Activated CD8-positive, alpha-beta T cell treated with anti-CD3 and anti-CD28 coated beads for 36 hours (primary cell): Measurements from ENCODE around the gene TXNDC15. TPM values are rescaled to one million over a fixed set of nuclear protein-coding genes. Genes with fewer than 3 reads are reported as not detected.
"Not testable (repeated sequence)": the region's sequence is repeated elsewhere in the genome, so short reads cannot be mapped to it uniquely, and the experiment has no call there.

Experiments
- ATAC-seq: fragments of 200-7000 bp; cut with Tn5 transposase; one replicate; pipeline ENCODE4 v1.10.0; 2021; ENCODE audit warnings: mild to moderate bottlenecking, moderate library complexity
- CTCF ChIA-PET: fragments of 350-600 bp; sonication (Branson Sonifier 250); formaldehyde crosslinking; loops from one replicate; lab custom pipeline; 2021; ENCODE audit warnings: antibody characterized with exemption; lab: Charles Lee
- POLR2A ChIA-PET: fragments of 350-600 bp; sonication (Branson Sonifier 250); formaldehyde crosslinking; loops from one replicate; lab custom pipeline; 2021; ENCODE audit warnings: antibody characterized with exemption; lab: Charles Lee
- DNase-seq: peaks from one replicate; pipeline ENCODE4 v3.0.0-alpha.2; 2020
- H3K27ac Mint-ChIP-seq: one replicate; pipeline ENCODE4 v1.8.0; 2021; ENCODE audit warnings: mild to moderate bottlenecking, mixed read lengths
- H3K27me3 Mint-ChIP-seq: one replicate; pipeline ENCODE4 v1.8.0; 2021; ENCODE audit warnings: mixed read lengths
- H3K36me3 Mint-ChIP-seq: one replicate; pipeline ENCODE4 v1.8.0; 2021; ENCODE audit warnings: low read depth, mixed read lengths
- H3K4me1 Mint-ChIP-seq: one replicate; pipeline ENCODE4 v1.8.0; 2021; ENCODE audit warnings: low read depth, mixed read lengths
- H3K4me3 Mint-ChIP-seq: one replicate; pipeline ENCODE4 v1.8.0; 2021; ENCODE audit warnings: mild to moderate bottlenecking, moderate library complexity, mixed read lengths
- H3K9me3 Mint-ChIP-seq: one replicate; pipeline ENCODE4 v1.8.0; 2021; ENCODE audit warnings: mixed read lengths
- CTCF ChIP-seq: fragments of 200-600 bp; IDR thresholded peaks from one replicate; pipeline ENCODE4 v1.8.0; 2022; ENCODE audit warnings: antibody characterized with exemption, mild to moderate bottlenecking
- intact Hi-C: fragments of 100-400 bp; cut with micrococcal nuclease; formaldehyde crosslinking; loops from one replicate; pipeline ENCODE4 v1.10.0; 2022
- total RNA-seq, 2 experiments: library from RNA; stranded (reverse); gene quantifications; one replicate each; pipeline ENCODE4 v1.2.3, GENCODE V29; 2021

TXNDC15 gene
- total RNA-seq, 2 experiments from 2014 or later, result 17.1 to 26.7 TPM

- peak overlapping the region; percentile 92 for H3K4me3 Mint-ChIP-seq
- H3K27ac Mint-ChIP-seq, result peak overlapping the region; percentile 99
- CTCF ChIA-PET, result interaction anchor here (0.7 to 6.5 kb wide), 24 partner anchors 8 to 601 kb away, joined by 3 to 53 read pairs (median 6); partner anchors contain the start of genes C5orf24, CAMLG, CDKN2AIPNL and SEC24A
- H3K9me3 Mint-ChIP-seq, result no peaks in the 10 kb centered on the region
- peak; percentile 95 for TF ChIP-seq CTCF
- peak; percentile 22 for ATAC-seq
- peaks cover 5% of the 10 kb centered on the region for H3K36me3 Mint-ChIP-seq
- H3K4me1 Mint-ChIP-seq, result peaks cover 20% of the 10 kb centered on the region
- intact Hi-C loops, result no loop called here
- H3K27me3 Mint-ChIP-seq, result no peaks in the 10 kb centered on the region
- DNase-seq, result peak; percentile 73
- POLR2A ChIA-PET, result interaction anchor here (0.6 to 3.4 kb wide), 25 partner anchors 10 to 679 kb away, joined by 3 to 41 read pairs (median 4); partner anchors contain the start of genes C5orf24, CAMLG, DDX46 and PPP2CA
These were observed 31.2 kb downstream of the TXNDC15 start for GRCh38 chr5:134905246-134905996.

- intact Hi-C loops, result no loop called here
- CTCF ChIA-PET, result interaction anchor here (0.9 to 6.5 kb wide), 3 partner anchors 11 to 122 kb away, joined by 4 to 53 read pairs (median 4); no protein-coding TSS in a partner anchor
- H3K9me3 Mint-ChIP-seq, result no peaks in the 10 kb centered on the region
- no peaks in the 10 kb centered on the region for H3K27me3 Mint-ChIP-seq
- POLR2A ChIA-PET, result interaction anchor here (0.7 to 3.4 kb wide), 5 partner anchors 12 to 129 kb away, joined by 3 to 41 read pairs (median 4); partner anchors contain the start of genes C5orf24 and TXNDC15
- peaks cover 5% of the 10 kb centered on the region for H3K36me3 Mint-ChIP-seq
- peaks cover 21% of the 10 kb centered on the region for H3K4me1 Mint-ChIP-seq
- peak overlapping the region; percentile 77 for H3K27ac Mint-ChIP-seq
- peak overlapping the region; percentile 92 for H3K4me3 Mint-ChIP-seq
- DNase-seq (no peak), ATAC-seq (no peak)
- TF ChIP-seq CTCF, result no peak
These were observed 32.6 kb downstream of the TXNDC15 start for GRCh38 chr5:134906811-134907210.

- H3K9me3 Mint-ChIP-seq, H3K27ac Mint-ChIP-seq, intact Hi-C loops, CTCF ChIA-PET, H3K36me3 Mint-ChIP-seq, H3K27me3 Mint-ChIP-seq, H3K4me3 Mint-ChIP-seq, ATAC-seq, DNase-seq: not testable (repeated sequence)
- H3K4me1 Mint-ChIP-seq, result peaks cover 11% of the 10 kb centered on the region
- POLR2A ChIA-PET, result interaction anchor here (1.2 to 1.4 kb wide), 2 partner anchors 9 to 37 kb away, joined by 4 read pairs; partner anchors contain the start of gene TXNDC15
These were observed 36.6 kb downstream of the TXNDC15 start for GRCh38 chr5:134910752-134911151.

GRCh38 chr5:134911285-134912206 is 37.4 kb downstream of the TXNDC15 start:
- Mint-ChIP-seq H3K4me1 (peaks cover 9% of the 10 kb centered on the region), H3K27ac (no peak overlapping the region), H3K27me3 (no peaks in the 10 kb centered on the region), H3K4me3 (no peak overlapping the region), H3K9me3 (no peaks in the 10 kb centered on the region), H3K36me3 (peaks cover 4% of the 10 kb centered on the region)
- ChIA-PET POLR2A (interaction anchor here (1.4 kb wide), 1 partner anchor 38 kb away, joined by 4 read pairs; the partner anchor contains the start of gene TXNDC15), CTCF (interaction anchor here (0.7 kb wide), 1 partner anchor 97 kb away, joined by 3 read pairs; no protein-coding TSS in a partner anchor)
- TF ChIP-seq CTCF, result no peak
- DNase-seq (no peak), ATAC-seq (no peak)
- intact Hi-C loops, result no loop called here

- ATAC-seq, result no peak
- ChIA-PET CTCF (interaction anchor here (1.0 kb wide), 1 partner anchor 8 kb away, joined by 4 read pairs; the partner anchor contains the start of gene PCBD2), POLR2A (no interaction called here)
- Mint-ChIP-seq H3K36me3 (peaks cover 6% of the 10 kb centered on the region), H3K27me3 (no peaks in the 10 kb centered on the region), H3K27ac (no peak overlapping the region), H3K4me3 (no peak overlapping the region), H3K4me1 (peaks cover 6% of the 10 kb centered on the region), H3K9me3 (no peaks in the 10 kb centered on the region)
- DNase-seq, result no peak
- TF ChIP-seq CTCF, result no peak
- intact Hi-C loops, result no loop called here
These were observed 39.1 kb downstream of the TXNDC15 start for GRCh38 chr5:134913254-134913653.
